GM21381 (cell line): ENCODE data around the gene PTPN20.
"Not testable (repeated sequence)": the region's sequence is repeated elsewhere in the genome, so short reads cannot be mapped to it uniquely, and the experiment has no call there.

Experiments used
- ATAC-seq: cut with Tn5 transposase; IDR thresholded peaks from one replicate; pipeline ENCODE4 v1.9.1; 2021; ENCODE audit warnings: mild to moderate bottlenecking, moderate library complexity; ENCODE audit not compliant: unreplicated experiment

Gene PTPN20

DNA sequence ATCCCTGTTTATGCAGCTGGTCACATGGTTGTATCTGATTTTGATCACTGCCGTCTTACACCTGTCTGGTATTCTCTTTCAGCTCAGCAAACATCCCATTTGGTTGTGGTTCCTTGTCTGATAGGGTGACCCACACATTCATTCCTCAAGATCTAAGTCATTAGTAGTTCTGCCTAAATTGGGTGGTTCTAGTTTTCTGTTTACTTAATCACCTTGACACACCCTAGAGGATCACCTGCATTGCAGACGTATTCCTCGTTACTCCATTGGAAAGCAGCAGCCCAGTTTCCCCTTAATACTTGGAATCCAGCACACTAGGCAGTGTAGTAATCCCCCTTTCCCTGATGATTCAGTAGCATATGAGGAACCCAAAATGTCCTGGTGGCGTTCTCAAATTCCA lies 41.3 kb downstream of the PTPN20 start:
- ATAC-seq, result not testable (repeated sequence)

GRCh38 chr10:46960742-46961141 lies 49.5 kb downstream of the PTPN20 start:
- not testable (repeated sequence) for ATAC-seq

DNA sequence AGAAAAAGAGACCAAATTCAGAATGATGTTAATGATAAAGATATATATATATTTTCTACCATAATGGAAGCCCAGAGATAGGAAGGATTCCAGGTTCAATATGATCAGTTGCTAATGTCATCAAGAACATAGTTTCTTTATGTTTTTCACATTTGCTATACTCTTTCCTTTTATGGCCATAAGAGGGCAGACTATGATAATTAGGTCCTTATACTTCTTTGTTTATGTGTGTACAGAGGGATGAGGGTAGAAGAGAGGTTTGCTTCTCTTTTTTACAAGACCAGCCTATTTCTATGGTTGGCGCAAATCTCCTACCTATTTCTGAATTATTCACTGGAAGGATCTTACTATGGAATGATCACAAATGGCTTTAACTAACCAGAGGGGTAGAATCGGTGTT lies 52.1 kb downstream of the PTPN20 start:
- not testable (repeated sequence) for ATAC-seq

- ATAC-seq, result not testable (repeated sequence)
Observed at GRCh38 chr10:46967013-46967412, 55.8 kb downstream of the PTPN20 start.

- ATAC-seq, result not testable (repeated sequence)
Observed at GRCh38 chr10:46980223-46980622, 69.0 kb downstream of the PTPN20 start.

GRCh38 chr10:46987233-46987924 lies 76.2 kb downstream of the PTPN20 start:
- ATAC-seq, result peak; percentile 75

- ATAC-seq, result no peak
Observed at GRCh38 chr10:46992803-46993561, 81.8 kb downstream of the PTPN20 start.

- no peak for ATAC-seq
Observed at GRCh38 chr10:46995234-46995633, 84.0 kb downstream of the PTPN20 start.

GRCh38 chr10:46998192-46998591 lies 87.0 kb downstream of the PTPN20 start:
- no peak for ATAC-seq

GRCh38 chr10:46998595-46998994 lies 87.4 kb downstream of the PTPN20 start:
- ATAC-seq, result no peak

GRCh38 chr10:46999217-46999616 lies 88.0 kb downstream of the PTPN20 start:
- ATAC-seq, result no peak

DNA sequence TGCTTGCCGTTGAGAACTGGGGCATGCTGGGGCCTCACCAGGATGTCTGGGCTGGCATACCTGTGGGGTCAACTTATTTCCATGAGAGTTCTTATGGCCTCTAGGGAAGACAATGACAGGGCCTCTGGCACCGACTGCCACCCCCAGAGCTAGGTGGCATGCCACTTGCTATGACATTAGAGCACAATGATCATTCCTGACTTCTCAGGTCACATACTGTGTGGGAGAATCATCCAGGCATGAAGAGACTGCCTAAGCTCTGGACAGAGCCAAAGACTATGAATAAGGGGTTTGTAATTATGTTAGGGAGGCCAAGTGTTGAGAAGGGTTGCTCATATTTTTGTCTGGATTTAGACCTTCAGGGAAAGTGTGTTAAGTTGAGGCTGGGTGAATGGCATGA lies 97.5 kb downstream of the PTPN20 start:
- no peak for ATAC-seq

- no peak for ATAC-seq
Observed at GRCh38 chr10:47009215-47009838, 98.1 kb downstream of the PTPN20 start.

- no peak for ATAC-seq
Observed at GRCh38 chr10:47010036-47010435, 98.8 kb downstream of the PTPN20 start.

DNA sequence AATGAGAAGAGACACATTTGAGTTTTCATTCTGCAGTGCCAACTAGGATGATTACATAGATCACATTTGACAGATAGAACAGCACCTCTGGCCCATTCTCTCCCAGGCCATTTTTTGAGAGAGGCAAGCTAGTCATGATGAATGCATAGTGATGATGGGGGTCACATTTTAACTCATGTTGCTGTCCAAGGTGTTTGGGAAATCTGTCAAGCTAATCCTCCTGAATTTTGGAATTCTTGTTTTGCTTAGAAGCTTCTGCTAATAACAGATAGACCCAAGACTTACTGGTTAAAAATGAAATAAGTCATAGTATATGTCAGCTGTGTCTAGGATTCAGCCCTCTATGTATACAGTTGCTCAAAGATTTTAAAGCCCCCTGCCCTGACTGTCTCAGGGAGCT lies 101.0 kb downstream of the PTPN20 start:
- ATAC-seq, result no peak

DNA sequence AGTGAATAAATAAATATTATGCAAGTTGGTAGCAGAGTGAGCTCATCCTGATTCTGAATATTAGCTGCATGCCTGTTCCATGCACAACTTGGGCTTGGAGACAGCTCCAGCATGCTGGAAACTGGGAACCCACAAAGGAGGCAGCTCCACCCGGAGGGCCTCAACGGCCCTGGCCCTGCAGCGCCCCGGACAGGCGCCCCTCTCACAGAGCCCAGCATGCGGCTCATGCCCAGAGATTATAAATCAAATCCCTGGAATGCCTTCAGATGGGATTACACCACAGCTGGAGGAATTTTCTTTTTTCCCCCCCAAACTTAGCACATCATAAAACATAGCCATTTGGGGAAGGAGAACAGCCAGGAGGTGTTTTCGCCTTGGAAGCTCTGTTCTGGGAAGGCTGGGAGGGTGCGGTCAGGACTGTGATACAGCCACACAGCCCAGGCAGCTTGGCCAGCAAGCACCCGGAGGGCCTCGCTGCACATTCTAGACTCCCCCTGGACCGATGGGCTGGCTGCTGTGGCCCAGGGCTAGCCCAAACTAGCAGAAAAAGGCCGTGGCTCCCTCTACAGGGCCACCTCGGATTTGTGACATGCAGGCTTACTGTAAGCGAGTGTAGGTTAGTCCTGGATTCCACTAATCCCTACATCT lies 102.4 kb downstream of the PTPN20 start:
- ATAC-seq, result no peak

GRCh38 chr10:47015404-47015803 lies 104.2 kb downstream of the PTPN20 start:
- ATAC-seq, result no peak

DNA sequence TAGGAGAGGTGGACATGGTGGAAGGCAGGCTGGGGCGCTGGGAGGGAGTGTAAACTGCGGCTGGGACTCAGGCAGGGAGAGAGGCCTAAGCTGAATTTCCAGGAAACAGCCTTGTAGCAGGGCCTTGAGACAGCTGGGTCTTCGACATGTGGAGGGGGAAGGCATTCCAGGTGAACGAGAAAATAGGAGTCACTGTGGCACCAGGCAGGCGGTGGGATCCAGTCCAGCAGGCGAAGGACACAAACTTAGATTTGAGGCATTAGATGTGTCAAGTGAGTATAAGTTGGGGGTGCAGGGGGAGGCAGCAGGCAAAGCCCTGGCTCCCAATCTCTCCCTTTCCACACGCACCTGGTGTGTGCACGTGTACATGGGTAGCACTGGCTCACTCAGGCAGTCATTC lies 105.3 kb downstream of the PTPN20 start:
- no peak for ATAC-seq

DNA sequence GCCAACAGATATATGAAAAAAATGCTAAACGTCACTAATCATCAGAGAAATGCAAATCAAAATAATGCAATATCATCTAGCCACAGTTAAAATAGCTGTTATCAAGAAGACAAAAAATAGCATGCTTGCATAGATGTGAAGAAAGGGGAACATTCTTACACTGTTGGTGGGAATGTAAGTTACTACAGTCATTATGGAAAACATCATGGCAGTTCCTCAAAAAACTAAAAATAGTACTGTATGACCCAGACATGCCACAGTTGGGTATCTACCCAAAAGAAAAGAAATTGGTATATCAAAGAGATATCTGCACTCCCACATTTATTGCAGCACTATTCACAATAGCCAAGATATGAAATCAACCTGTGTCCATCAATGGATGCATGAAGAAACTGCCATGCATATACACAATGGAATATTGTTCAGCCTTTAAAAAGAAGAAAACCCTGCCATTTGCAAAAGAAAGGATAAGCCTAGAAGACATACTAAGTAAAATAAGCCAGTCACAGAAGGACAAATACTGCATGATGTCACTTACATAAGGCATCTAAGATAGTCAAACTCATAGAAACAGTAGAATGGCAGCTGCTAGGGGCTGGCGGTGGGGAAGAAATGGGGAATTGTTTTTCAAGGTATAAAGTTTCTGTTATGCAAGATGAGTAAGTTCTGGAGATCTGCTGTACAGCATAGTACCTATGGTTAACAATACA lies 107.0 kb downstream of the PTPN20 start:
- no peak for ATAC-seq

- ATAC-seq, result no peak
Observed at GRCh38 chr10:47019155-47020145, 108.2 kb downstream of the PTPN20 start.
